BE2C (cell line): Measurements from ENCODE around the gene AMACR.

Experiments used
- DNase-seq: peaks from one replicate; pipeline ENCODE4 v3.0.0-alpha.2; 2020
- H3K27me3 ChIP-seq: fragments of 250-450 bp; sonication (Bioruptor Pico); 2 replicates; pipeline ENCODE4 v1.5.1; 2020; ENCODE audit warnings: mild to moderate bottlenecking
- H3K36me3 ChIP-seq: fragments of 250-450 bp; sonication (Bioruptor Pico); 2 replicates; pipeline ENCODE4 v1.5.1; 2020; ENCODE audit warnings: mild to moderate bottlenecking
- H3K4me1 ChIP-seq: fragments of 250-450 bp; sonication (Bioruptor Pico); 2 replicates; pipeline ENCODE4 v1.5.1; 2020
- H3K4me3 ChIP-seq: 2 replicates; pipeline ENCODE4 v1.5.1; 2011; ENCODE audit warnings: low read depth, low read length
- H3K9me3 ChIP-seq: fragments of 250-450 bp; sonication (Bioruptor Pico); 2 replicates; pipeline ENCODE4 v1.5.1; 2020
- CTCF ChIP-seq: IDR thresholded peaks from 2 replicates; pipeline ENCODE4 v1.5.1; 2012; ENCODE audit warnings: mild to moderate bottlenecking, low read depth, low read length

The AMACR gene

GRCh38 chr5:34009610-34010009, 1.8 kb upstream of the AMACR start:
- Histone ChIP-seq H3K4me3 (no peak overlapping the region), H3K4me1 (no peaks in the 10 kb centered on the region), H3K36me3 (no peaks in the 10 kb centered on the region), H3K27me3 (no peaks in the 10 kb centered on the region; the same call in 1 of the 2 replicates), H3K9me3 (no peaks in the 10 kb centered on the region)
- no peak for TF ChIP-seq CTCF
- DNase-seq, result no peak

GRCh38 chr5:34008802-34009201, 952 bp upstream of the AMACR start:
- no peaks in the 10 kb centered on the region for H3K4me1 ChIP-seq

DNA sequence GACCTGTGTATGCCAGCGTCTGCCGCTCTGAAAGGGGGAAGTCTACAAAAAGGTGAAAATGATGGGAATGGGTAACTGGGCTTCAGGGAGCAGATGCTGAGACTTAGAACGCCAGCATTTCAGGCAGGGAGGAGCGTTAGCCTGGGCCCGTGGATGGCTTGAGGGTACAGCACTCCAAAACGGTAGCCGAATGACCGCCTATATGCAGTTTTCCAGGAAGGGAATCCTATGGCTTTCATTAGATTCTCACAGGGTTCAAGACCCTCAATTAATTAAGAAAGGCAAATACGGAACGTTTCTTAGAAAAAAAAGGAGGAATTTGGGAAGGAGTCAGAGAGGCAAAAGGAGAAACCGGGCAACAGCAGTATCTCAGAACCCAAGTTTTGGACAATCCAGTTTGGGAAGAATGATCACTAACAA, 639 bp downstream of the AMACR start:
- Histone ChIP-seq H3K4me3 (peak overlapping the region; percentile 93), H3K4me1 (no peaks in the 10 kb centered on the region), H3K9me3 (no peaks in the 10 kb centered on the region), H3K36me3 (no peaks in the 10 kb centered on the region), H3K27me3 (no peaks in the 10 kb centered on the region)
- no peak for DNase-seq
- TF ChIP-seq CTCF, result no peak

More at GRCh38 chr5:34008802-34009201, 952 bp upstream of the AMACR start:
- peak overlapping the region; percentile 93 for H3K4me3 ChIP-seq
- no peaks in the 10 kb centered on the region for H3K9me3 ChIP-seq
- no peak for DNase-seq
- no peak for TF ChIP-seq CTCF
- H3K27me3 ChIP-seq, result no peaks in the 10 kb centered on the region; the same call in 1 of the 2 replicates
- no peaks in the 10 kb centered on the region for H3K36me3 ChIP-seq

GRCh38 chr5:34005681-34006080, 2.2 kb downstream of the AMACR start:
- Histone ChIP-seq H3K4me1 (no peaks in the 10 kb centered on the region), H3K9me3 (no peaks in the 10 kb centered on the region), H3K36me3 (no peaks in the 10 kb centered on the region), H3K27me3 (no peaks in the 10 kb centered on the region), H3K4me3 (no peak overlapping the region)
- no peak for TF ChIP-seq CTCF
- no peak for DNase-seq

DNA sequence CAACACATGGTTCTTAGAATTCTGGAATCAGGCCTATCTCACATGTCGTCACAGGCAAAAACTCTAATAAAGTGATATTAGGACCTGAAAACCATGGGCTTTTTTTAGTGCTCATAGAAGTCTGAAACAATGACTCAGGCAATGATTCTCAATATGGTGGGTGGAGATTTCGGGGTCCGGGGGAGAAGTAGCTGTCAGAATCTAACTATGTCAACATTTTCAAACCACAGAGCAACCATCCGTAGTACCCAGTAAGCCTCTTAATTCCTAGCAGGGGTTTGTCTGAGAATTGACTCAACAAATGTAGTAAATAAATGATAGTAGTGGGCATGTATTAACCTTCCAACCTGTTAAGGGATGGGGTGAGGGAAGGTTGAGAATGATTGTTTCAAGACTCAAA, 2.6 kb downstream of the AMACR start:
- Histone ChIP-seq H3K27me3 (no peaks in the 10 kb centered on the region), H3K4me1 (no peaks in the 10 kb centered on the region), H3K36me3 (no peaks in the 10 kb centered on the region), H3K9me3 (no peaks in the 10 kb centered on the region), H3K4me3 (no peak overlapping the region)
- TF ChIP-seq CTCF, result no peak
- no peak for DNase-seq

GRCh38 chr5:34003941-34004340, 3.9 kb downstream of the AMACR start:
- H3K27me3 ChIP-seq, result no peaks in the 10 kb centered on the region
- no peak for TF ChIP-seq CTCF
- no peak overlapping the region for H3K4me3 ChIP-seq
- DNase-seq, result no peak
- no peaks in the 10 kb centered on the region for H3K4me1 ChIP-seq
- no peaks in the 10 kb centered on the region for H3K36me3 ChIP-seq
- no peaks in the 10 kb centered on the region for H3K9me3 ChIP-seq
